ENCODE results near the gene ZSWIM6.

The ZSWIM6 gene

DNA sequence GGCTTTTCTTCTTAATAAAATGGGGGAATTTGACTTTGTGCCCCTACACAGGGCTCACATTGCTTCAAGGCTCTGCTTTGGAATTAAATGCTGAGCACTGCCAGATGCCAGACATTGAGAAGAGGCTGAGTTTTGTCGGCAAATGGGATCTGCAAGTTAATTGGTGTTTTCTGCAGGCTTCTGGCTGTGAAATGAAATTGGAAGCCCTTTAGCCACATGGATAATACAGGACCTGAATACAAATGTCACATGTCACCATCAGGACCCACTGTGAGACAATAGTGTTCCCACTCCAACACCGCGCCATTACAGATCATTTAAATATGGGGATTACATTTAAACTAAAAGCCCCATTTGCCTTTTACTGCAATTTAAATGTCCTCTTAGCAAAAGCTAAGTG is 164.4 kb downstream of the ZSWIM6 start:
- DNase-seq, result no peak

DNA sequence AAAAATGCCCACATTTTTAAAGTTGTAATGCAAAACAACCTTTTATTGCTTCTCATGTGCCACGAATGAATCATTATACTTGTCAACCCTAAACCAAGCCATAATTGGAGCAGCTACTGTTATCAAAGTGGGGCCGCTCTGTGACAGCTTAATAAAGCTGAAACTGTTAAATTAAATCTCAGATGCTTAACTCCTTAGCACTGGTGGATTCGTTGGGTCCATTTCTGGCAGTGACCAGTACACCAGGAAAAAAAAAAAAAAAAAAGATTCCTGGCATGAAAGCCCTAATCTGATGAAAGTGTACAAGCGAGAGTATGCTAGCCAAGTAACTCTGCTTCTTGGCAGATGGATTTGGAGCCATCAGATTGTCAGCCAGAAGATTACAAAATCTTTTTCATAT is 164.8 kb downstream of the ZSWIM6 start:
- DNase-seq, result no peak

DNA sequence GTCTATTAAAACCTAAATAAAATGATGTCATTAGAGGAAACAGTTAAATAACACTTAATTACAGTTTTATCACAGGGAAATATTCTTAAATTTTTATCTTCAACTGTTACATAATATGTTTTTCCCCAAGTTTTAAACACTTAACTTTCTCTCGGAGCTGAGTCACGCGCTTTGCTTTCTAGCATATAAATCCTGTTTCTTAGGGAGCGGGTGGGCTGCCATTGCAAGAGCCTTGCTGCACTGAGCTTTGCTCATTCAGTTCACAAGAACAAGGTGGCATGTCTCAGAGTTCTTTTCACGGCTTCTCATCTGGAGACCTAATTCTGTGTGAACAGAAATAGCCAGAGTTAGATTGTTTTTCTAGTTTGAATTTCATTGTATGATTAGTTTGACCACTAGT is 166.1 kb downstream of the ZSWIM6 start:
- no peak for DNase-seq

DNA sequence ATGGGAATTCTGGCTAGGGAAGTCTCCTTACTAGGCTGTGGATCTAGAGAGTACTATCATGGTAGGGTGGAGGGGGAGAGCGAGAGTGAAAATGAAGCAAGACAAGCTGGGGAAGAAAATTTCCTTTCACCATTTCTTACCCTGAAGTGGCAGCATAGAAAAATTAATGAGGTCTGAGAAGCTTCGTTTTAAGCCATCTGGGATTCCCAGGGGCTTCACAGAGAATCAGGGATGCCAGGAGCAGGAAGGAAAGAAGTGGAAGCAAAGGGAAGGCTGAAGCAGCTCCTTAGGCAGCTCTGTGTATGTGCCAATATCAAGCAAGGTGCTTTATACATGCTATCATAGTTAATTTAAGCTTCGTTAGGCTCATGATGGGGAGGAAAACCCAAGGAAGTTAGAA is 169.9 kb downstream of the ZSWIM6 start:
- no peak for DNase-seq

DNA sequence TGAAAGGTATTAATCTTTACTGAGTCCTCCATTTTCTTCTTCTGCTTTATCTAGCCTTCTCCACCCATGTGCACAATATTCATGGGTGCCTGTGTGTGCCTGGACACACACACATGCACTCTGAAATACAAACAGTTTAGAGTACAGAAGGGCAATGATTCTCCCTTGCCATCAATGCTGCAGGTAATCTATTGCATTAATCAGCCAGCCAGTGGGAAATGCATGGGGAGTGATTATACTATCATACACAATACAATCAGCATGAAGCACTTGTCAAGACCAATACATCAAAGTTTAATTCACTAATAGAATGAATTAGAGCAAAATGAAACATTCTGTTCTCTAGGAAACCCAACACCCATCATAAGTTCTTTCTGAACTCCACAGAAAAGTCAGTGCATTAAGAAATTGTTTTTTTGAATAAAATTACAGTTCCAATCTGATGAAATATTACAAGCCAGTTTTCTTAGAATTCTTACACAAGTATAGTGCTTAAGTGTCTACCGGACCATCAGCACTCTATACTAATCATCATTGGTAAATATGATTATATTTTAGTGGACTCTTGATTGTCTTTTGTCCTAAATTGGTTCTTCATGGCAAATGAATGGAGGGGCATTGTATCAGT is 172.2 kb downstream of the ZSWIM6 start:
- DNase-seq, result no peak

DNA sequence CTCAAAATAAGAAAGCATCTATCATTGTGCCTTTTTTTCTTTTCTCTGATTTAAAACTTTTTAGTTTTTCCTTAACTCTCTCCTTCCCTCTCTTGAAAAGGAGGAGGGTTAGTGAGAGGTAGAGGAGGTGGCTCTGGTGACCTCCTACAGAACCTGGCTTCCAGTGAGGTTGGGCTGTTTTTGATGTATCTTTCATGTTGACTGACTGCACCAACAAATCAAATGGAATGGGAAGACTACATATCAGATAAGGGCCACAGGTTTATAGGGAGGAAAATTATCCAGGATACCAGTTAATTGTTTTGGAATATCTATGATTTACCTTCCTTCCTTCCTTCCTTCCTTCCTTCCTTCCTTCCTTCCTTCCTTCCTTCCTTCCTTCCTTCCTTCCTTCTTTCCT is 173.2 kb downstream of the ZSWIM6 start:
- no peak for DNase-seq

DNA sequence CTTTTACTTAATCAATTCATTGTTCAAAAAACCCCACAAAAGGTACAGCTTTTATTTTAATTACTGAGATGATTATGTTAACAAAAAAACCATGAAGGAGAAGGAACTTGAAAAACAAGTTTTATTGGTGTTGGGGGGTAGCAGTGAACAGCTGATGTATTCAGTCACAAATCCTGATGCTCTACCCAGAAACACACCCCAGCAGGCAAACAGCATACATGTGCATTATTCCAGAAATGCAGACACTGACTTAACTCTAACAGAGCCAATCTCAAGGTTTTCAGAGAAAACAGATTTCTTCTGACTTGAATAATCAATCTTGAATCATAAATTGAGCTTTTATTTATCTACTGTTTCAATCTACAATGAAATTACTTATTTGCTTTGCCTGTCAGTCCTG is 175.2 kb downstream of the ZSWIM6 start:
- DNase-seq, result no peak

DNA sequence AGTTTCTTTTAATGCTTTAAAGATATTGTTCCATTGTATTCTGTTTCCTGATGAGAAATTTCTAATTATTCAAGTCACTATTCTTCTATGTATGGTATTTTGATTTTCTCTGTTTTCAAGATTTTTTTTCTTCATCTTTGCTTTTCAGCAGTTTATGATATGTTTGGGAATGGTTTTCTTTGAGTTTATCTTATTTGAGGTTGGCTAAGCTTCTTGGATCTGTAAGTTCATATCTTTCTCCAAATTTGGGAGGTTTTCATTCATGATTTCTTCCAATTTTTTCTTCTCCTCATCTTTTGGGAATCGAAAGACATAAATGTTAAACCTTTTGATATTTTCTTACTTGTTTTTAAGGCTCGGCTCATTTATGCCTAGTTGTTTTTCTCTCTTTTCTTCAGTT is 184.9 kb downstream of the ZSWIM6 start:
- no peak for DNase-seq

DNA sequence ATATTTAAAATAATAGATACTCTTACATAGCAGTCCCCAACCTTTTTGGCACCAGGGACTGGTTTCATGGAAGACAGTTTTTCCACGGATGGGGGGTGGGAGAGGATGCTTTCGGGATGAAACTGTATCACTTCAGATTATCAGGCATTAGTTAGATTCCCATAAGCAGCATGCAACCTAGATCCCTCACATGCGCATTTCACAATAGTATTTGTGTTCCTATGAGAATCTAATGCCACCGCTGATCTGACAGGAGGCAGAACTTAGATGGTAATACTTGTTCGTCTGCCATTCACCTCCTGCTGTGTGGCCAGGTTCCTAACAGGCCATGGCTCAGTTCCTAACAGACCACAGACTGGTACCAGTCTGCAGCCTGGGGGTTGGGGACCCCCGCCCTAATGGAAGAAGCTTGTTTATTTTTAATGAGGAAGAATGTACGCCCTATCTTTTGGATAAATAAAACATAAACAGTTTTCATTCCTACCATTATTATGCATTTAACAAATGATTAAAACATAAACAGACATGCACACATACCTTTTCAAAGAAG is 187.7 kb downstream of the ZSWIM6 start:
- DNase-seq, result no peak

DNA sequence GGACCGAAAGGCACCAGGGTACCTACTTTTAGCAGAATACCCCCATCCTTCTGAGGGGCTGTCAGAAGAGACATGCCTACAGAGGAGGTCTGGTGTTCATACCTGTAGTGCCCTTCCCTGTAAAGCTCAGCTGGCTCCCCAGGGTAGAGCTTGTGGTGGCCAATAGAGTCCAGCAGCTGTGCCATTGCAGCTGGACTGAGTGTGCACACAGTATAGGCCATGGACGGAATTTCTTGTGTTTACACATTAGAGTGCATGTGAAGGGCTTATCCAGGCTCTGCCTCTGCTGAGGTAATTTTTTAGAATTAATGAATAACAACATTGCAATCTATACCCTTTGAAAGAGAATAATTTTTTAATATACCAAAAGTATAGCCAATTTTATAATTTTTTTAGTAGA is 191.0 kb downstream of the ZSWIM6 start:
- no peak for DNase-seq

DNA sequence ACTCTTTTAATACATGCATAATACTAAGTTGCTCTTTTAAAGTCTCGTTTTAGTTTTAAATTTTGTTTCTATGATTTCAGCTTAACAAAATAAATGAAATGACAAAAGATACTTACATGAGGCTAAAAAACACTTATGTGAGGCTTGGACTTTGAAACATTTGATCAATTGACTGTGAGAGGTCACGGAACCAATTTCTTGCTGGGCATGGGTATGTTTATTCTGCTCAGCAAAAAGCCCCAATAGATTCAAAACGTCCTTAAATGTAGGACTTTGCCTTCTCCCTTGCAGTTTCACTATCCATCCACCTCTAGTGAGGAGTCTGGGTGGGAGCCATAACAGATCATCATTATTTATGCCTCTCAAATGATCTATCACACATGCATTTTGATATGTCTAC is 191.9 kb downstream of the ZSWIM6 start:
- no peak for DNase-seq

DNA sequence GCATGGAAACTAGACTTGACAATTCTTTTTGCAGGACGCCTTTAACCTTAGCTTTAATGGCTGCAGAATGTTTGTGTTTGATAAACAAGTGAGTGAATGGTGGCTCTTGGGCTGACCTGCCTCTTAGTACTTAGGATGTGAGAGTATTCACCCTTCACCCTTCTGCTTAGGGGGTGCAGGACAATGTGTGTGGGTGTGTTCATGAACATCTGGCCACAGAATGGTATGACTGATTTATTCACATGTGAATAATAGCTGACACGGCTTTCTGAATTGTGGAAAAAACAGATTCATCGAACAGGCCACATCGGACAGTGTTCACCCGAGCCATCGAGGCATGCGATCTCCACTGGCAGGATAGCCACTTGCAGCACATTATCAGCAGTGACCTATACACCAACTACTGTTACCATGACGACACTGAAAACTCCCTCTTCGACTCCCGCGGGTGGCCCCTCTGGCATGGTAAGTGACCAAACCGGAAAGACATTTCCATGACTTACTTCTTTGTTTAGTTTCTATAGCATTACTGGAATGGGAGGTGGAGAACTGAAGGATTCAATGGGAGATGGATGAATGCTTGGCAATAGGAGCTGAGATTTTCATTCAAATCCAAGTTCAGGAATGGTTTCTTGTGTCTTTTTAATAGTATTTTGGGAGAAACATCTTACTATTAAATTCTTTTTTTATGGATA is 193.6 kb downstream of the ZSWIM6 start:
- no peak for DNase-seq

DNA sequence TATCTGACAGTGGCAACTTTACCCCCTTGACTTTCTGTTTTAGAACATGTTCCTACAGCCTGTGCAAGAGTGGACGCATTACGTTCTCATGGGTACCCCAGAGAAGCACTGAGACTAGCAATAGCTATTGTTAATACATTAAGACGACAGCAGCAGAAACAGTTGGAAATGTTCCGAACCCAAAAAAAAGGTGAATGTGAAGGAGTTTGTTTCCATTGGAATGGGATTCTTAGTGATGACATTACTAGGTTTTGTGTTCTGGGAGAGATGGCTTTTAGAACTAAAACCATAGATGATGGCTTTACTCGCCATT is 194.1 kb downstream of the ZSWIM6 start:
- DNase-seq, result no peak

DNA sequence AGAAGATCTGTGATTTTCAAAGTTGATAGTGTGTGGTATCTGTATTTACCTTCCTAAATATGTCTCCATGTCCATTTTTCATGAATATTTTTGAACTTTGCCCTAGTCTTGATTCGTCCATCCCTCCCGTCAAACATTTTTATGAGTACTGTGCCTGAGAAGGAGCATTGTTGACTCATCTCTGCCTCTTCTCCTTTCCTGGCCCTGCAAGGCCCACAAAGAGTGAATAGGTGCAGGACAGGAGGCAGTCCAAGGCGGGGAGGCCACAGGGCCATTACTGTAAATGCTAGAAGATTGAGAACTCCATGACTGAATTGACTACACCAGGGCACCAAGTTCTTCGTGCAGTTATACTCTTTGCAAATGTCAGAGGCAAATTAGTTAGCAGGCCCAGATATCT is 200.9 kb downstream of the ZSWIM6 start:
- DNase-seq, result no peak

DNA sequence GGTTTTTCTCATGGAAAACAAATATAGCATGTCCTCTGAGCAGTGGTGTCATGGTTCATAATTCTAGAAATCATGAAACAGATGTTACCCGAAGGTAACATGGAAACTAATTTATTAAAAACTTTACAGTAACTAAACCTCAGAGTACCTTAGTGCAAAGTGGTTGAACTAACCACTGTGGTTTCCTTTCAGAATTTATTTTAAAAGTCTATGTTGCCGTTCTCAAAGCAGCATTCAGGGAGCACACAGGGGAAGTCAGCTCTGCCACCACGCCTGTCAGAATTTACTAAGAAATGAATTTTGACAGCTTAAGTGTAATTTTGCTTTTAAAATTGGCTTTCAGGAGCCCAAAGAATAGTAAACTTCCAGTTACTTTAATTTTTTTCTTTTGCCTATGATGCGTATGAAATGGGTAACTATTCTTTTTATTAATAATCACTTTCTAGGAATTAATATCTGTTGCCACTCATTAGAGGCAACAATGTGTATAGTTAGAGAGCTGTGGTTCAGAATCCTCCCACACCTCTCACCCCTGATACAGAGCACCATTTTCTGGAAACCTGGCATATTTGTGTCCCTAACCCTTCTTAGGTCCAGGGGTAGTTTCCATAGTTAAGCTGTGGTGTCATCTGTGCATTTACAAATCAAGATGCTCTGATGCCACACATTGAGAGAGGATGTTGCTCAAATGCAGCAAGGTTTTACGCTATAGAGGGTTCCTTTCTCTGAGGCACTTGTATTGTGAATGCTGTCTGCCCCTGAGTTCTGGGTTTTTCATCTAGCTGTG is 202.6 kb downstream of the ZSWIM6 start:
- no peak for DNase-seq

DNA sequence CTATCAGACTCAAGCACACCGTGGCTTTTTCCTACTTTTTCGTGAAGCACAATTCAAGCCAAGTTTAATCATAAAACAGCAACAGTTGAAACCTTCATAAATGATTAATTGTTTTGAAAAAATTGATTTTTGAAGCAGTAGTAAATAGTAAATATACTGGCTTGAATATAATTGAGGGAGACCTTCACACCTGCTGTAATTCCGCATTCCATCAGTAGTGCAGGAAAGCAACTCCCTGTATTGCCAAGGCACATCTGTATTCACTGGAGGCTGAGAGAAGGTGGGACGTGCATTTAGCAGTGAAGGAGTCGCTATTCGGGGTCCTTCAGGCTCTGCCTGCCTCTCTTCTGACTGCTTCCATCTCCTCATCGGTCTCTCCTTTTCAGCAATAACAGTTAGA is 203.8 kb downstream of the ZSWIM6 start:
- no peak for DNase-seq

DNA sequence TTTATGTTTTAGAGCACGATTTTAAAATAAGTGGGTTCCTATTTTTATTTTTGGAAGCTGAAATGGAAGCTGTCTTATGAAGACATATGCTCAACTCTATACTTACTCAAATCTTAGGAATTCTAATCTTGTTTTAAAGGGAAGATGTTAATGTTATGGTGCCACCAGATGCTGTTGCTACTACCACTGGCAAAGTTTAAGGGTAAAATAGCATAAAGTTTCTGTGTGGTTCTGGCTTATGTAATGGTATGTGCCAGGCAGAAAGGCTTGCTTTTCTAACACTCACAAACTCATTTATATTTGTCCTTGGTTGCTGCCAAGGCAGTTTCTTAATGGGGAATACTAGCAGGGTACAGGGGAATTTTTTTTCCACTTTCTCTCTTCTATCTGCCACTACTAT is 204.9 kb downstream of the ZSWIM6 start:
- DNase-seq, result no peak

DNA sequence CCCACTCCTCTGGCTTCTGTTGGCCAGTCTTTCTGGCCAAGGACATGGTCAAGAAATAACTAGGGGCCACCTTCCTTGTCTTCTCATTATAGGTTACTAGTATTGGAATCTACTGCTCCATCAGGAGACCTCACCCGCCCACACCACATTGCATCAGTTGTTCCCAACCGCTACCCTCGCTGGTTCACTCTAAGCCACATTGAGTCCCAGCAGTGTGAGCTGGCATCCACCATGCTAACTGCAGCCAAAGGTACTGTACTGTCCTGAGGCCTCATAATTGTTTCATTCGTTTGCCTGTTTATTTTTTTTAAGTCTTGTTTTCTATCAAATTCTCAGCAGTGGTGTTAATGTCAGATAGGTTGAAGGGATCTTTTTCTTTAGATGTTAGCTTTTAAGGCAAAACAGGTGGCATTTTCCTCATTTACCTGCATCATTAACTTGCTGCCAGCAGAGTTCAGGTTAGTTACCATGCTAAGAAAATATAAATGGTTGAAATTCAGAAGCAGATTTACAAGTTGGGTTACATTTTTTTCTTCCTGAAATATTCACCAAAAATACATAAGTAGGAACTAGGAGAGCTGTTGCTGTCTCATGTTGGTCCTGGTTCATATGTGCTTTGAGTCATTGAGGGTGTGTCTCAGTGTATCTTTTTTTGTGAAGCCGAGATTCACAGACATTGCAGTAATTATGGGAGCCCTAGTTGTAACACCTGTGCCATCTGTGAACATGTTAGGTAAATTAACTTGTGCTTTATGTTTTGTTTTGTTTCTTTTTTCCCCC is 206.9 kb downstream of the ZSWIM6 start:
- DNase-seq, result no peak

DNA sequence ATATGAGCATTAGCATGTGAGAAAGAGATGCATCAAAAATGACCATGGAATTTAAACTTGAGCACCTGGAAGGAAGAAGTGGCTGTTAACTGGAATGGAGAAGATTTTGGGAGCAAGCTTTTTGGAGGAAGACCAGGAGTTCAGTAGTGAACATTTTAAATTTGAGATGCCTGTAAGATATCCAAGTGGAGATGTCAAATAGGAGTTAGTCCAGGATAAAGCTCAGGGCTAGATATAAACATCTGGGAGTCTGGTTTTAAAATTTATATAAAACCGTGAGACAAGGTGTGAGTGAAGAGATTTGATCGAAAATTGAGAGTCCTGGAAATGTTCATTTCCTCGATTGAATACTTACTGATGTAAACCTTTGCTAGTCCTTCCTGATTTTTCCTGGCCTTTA is 217.5 kb downstream of the ZSWIM6 start:
- DNase-seq, result no peak

DNA sequence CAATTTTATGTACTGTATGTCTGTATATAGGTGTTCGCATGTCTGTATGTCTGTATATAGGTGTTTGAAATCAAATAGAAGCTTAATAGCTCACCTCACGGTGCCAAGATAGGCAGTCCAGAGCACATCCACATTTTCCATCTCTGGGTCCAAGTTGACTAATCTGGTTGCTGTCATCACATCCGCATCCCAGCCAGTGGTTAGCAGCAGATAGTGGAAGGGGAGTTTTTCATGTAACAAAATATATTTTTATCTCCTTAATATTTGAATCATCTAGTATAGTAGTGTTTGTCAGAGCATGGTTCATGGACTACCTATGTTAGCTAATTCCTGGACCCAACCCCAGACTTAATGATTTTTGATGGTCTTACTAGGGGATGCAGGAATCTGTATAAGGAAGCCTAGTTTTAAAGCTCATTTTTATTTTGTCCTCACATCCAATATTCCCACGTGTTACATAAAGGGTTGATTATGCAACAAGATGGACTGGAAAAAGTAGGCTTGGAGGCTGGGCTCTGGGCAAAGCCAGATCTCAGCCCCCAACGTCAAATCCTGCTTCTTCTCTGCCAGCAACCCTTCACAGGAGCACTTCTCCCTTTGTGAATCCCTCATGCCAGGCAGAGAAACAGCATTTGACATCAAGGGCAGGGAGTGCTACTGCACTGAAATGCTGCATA is 219.7 kb downstream of the ZSWIM6 start:
- DNase-seq, result no peak

DNA sequence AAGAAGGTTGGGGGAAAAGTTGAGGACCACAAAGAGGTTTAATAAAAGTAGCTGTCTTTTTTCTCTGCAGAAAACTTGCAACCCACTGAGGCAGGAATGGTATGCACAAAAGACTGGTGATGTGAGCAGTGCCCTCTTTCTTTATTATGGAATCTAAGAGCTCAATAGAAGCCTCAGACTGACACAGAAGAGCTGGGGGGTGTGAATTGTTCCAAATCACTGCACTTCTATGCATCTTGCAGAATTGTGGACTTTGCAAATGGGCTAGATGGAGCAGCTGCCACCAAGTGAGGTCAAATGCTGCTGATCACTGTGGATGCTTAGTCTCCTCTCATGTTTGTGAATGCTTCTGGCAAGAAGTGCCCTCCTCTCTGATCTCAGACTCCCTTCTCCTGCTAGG is 227.1 kb downstream of the ZSWIM6 start:
- DNase-seq, result no peak

DNA sequence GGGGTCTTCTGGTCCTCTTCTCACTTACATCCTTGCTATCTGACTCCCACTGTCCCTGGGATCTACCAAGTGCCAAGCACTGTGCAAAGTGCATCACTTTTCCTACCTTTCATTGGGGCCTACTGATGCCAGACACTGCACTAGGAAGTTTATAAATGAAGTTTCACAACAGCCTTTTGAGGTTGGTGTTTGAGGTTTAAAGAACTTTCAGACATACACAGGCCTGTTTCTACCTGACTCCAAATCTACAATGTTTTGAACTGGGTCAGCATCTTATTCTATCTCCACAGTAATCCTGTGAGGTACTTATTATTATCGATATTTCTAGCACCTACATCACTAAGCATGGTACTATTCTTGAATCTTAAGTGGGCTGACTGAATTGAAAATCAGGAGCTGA is 227.7 kb downstream of the ZSWIM6 start:
- no peak for DNase-seq

DNA sequence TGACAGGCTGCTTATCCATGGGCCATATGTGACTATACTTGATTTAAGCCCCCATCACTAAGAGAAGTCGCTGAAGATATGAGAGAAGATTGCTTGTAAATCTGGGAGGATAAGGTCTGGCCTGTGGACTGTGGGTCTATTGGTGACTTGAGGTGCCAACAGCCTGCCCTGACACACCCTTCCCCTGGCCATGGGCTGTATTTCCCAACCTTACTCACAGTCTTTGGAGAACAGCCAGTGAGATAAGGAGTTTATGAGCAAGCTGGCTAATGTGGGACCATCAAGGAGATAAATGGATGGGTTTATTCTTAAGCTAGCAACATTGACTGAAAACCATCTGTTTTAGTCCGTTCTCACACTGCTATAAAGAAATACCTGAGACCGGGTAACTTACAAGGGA is 231.3 kb downstream of the ZSWIM6 start:
- no peak for DNase-seq
